Gastroesophageal sphincter (tissue), 3 donors: Measurements from ENCODE around the gene GPR83.

ENCODE experiments used
- EP300 ChIP-seq: sonication (generic); formaldehyde crosslinking; IDR thresholded peaks from one replicate; pipeline ENCODE4 v1.6.1; 2017; ENCODE audit warnings: antibody characterized with exemption, mild to moderate bottlenecking
- POLR2A ChIP-seq, 2 donors: fragments of 450-650 bp; IDR thresholded peaks; one replicate each; pipeline ENCODE4 v1.6.1; 2017; ENCODE audit warnings: antibody characterized with exemption in 2 of 2, mild to moderate bottlenecking in 2 of 2, moderate library complexity in 1 of 2
- POLR2AphosphoS5 ChIP-seq: sonication (generic); formaldehyde crosslinking; IDR thresholded peaks from one replicate; pipeline ENCODE4 v1.6.1; 2017; ENCODE audit warnings: antibody characterized with exemption
- TF ChIP-seq, protein P1 (sequence below), 4 experiments: fragments of 200-600 bp in 2 of 4; fragments of 450-650 bp in 2 of 4; sonication (generic) in 1 of 4; IDR thresholded peaks; one replicate each; pipeline ENCODE4 v1.5.1; 2017 to 2019; ENCODE audit warnings: antibody characterized with exemption in 4 of 4, mild to moderate bottlenecking in 2 of 4, moderate library complexity in 2 of 4

DNA sequence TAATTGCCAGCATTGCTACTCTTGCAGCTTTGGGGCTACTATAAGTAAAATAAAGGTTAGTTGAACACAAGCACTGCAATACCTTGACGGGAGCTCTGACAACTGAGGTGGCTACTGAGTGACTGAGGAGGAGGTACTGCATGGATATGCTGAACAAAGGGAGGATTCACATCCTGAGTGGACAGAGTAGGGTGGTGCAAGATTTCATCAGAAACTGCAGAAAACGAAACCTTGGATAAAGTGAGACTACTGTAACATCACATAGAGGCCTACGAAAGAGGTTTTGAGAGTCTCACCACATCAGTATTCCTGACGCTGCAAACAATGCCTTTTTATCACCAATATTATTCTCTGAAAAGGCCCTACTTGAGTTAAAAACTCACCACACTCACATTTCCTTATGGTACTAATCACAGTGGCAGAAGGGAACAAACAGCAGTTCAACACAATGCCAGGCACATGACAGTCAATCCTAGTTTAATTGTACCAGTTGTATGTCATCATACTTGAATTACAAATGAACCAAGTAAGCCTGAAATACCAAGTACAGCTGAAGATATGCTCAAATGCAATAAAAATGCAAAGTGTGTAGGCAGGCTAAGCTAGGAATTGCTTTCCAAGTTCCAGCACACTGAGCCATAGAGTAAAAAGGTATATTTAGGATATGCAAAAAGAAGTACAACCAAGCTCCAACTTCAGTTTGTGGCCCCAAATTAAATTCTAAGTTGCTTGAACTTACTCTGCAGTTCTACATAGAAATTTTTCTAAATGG is 4.0 kb upstream of the GPR83 start:
- no peak for TF ChIP-seq POLR2AphosphoS5
- TF ChIP-seq, protein P1, sequence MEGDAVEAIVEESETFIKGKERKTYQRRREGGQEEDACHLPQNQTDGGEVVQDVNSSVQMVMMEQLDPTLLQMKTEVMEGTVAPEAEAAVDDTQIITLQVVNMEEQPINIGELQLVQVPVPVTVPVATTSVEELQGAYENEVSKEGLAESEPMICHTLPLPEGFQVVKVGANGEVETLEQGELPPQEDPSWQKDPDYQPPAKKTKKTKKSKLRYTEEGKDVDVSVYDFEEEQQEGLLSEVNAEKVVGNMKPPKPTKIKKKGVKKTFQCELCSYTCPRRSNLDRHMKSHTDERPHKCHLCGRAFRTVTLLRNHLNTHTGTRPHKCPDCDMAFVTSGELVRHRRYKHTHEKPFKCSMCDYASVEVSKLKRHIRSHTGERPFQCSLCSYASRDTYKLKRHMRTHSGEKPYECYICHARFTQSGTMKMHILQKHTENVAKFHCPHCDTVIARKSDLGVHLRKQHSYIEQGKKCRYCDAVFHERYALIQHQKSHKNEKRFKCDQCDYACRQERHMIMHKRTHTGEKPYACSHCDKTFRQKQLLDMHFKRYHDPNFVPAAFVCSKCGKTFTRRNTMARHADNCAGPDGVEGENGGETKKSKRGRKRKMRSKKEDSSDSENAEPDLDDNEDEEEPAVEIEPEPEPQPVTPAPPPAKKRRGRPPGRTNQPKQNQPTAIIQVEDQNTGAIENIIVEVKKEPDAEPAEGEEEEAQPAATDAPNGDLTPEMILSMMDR (IDR thresholded peaks at IDR 0.05) = no peak
- TF ChIP-seq POLR2A (IDR thresholded peaks at IDR 0.05) = no peak
- no peak for TF ChIP-seq EP300
